Hepatocyte (in vitro differentiated cells): ENCODE data around the gene DAPP1.

Source experiments
- CTCF ChIP-seq: fragments of 200-600 bp; sonication (generic); IDR thresholded peaks from 2 replicates; pipeline ENCODE4 v1.5.1; 2016; ENCODE audit warnings: antibody characterized with exemption, mild to moderate bottlenecking; ENCODE audit not compliant: poor library complexity
- EZH2 ChIP-seq: fragments of 200-600 bp; sonication (generic); IDR thresholded peaks from 2 replicates; pipeline ENCODE4 v1.6.1; 2016; ENCODE audit warnings: antibody characterized with exemption, mild to moderate bottlenecking, borderline replicate concordance

GRCh38 chr4:99818661-99819060 is 2.0 kb downstream of the DAPP1 start:
- TF ChIP-seq CTCF = no peak
- TF ChIP-seq EZH2 = no peak
